Measurements from ENCODE around the gene GART. TPM values are rescaled to one million over a fixed set of nuclear protein-coding genes. Genes with fewer than 3 reads are reported as not detected.
"Not testable (repeated sequence)": the region's sequence is repeated elsewhere in the genome, so short reads cannot be mapped to it uniquely, and the experiment has no call there.

Gene GART
- total RNA-seq, 1 donor from 2014 or later: 139 TPM

DNA sequence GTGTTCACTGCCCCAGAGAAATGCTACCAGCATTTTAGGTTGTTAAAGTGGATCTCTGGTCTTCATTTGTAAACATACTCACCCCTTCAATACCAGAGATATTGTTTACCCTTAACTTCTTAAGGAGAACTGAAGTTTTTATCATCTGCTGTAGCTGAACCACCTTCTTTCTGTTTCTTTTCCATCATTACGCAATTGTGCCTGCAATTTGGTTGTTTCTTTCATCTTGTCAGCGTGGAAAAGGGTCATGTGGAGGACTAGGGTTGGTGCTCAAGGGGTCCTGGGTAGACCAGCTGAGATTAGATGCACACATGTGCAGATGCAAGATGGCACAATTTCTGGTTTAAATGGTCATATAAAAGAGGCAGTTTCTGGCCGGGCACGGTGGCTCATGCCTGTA lies 23.0 kb downstream of the GART start:
- Mint-ChIP-seq H3K27me3 (ENCODE audit: low read depth) (no peaks in the 10 kb centered on the region), H3K9me3 (no peaks in the 10 kb centered on the region), H3K36me3 (ENCODE audit: low read depth) (peaks cover 15% of the 10 kb centered on the region), H3K4me3 (no peak overlapping the region), H3K27ac (ENCODE audit: unreplicated experiment) (no peak overlapping the region), H3K4me1 (no peaks in the 10 kb centered on the region)
- TF ChIP-seq CTCF (conservative IDR thresholded peaks at IDR 0.05): no peak
- DNase-seq (ENCODE audit: low read depth, low spot score): no peak

DNA sequence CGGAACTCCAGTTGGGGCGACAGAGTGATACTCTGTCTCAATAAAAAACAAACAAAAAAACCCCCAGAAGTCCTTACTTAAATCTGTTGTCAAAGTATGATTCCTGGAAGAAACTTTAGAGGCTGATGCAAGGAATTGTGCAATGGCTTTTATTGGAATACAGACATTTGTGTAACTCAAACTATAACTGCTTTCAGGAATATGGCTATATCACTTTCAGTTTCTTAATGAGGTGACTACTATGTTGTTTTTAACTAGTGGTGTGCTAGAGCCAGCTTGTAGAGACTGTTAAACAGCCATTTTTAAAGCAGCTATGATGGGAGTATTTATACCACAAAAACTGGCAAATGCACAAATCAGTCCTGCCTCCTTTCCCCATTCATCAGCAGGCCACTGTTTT lies 27.7 kb downstream of the GART start:
- Mint-ChIP-seq H3K9me3 (no peaks in the 10 kb centered on the region), H3K36me3 (ENCODE audit: low read depth) (peaks cover 19% of the 10 kb centered on the region), H3K27ac (ENCODE audit: unreplicated experiment) (no peak overlapping the region), H3K27me3 (ENCODE audit: low read depth) (no peaks in the 10 kb centered on the region), H3K4me1 (no peaks in the 10 kb centered on the region), H3K4me3 (no peak overlapping the region)
- no peak for DNase-seq (ENCODE audit: low read depth, low spot score)
- TF ChIP-seq CTCF (conservative IDR thresholded peaks at IDR 0.05): no peak

DNA sequence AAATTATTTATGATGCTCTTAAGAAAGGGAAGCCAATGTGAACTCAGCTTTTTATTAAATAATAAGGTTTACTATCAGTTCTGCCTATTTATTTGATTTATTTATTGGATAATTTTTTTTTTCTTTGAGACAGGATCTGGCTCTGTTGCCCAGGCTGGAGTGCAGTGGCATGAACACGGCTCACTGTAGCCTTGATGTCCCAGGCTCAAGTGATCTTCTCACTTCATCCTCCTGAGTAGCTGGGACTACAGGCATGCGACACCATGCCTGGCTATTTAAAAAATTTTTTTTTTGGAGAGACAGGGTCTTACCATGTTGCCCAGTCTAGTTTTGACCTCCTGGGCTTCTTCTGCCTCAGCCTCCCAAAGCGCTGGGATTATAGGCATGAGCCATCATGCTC lies 29.4 kb downstream of the GART start:
- Mint-ChIP-seq H3K4me1 (no peaks in the 10 kb centered on the region), H3K9me3 (no peaks in the 10 kb centered on the region), H3K27me3 (ENCODE audit: low read depth) (no peaks in the 10 kb centered on the region), H3K36me3 (ENCODE audit: low read depth) (peaks cover 20% of the 10 kb centered on the region), H3K4me3 (no peak overlapping the region), H3K27ac (ENCODE audit: unreplicated experiment) (no peak overlapping the region)
- no peak for DNase-seq (ENCODE audit: low read depth, low spot score)
- no peak for TF ChIP-seq CTCF (conservative IDR thresholded peaks at IDR 0.05)

DNA sequence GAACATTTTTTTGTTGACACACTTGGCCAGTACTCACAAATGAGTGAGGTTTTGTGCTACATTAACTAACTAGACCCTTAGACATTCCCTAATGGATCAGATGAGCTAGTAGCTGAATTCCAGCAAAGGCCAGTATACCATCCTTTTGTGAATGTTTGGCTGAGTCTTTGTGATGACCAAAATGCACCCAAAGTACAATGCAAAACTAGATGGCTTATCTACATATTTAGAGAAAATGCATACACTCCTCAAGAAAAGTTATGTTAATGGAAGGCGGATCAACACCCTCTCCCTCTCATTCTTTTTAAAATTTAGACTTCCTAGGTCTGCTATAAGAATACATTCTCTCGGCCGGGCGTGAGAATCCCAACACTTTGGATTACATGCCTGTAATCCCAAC lies 30.3 kb downstream of the GART start:
- no peak overlapping the region for H3K4me3 Mint-ChIP-seq
- H3K27ac Mint-ChIP-seq (ENCODE audit: unreplicated experiment): no peak overlapping the region
- H3K27me3 Mint-ChIP-seq (ENCODE audit: low read depth): no peaks in the 10 kb centered on the region
- no peak for DNase-seq (ENCODE audit: low read depth, low spot score)
- H3K9me3 Mint-ChIP-seq: peaks cover 6% of the 10 kb centered on the region
- TF ChIP-seq CTCF (conservative IDR thresholded peaks at IDR 0.05): no peak
- H3K4me1 Mint-ChIP-seq: no peaks in the 10 kb centered on the region
- peaks cover 27% of the 10 kb centered on the region for H3K36me3 Mint-ChIP-seq (ENCODE audit: low read depth)

- Mint-ChIP-seq H3K27me3 (ENCODE audit: low read depth) (no peaks in the 10 kb centered on the region), H3K36me3 (ENCODE audit: low read depth) (peaks cover 31% of the 10 kb centered on the region), H3K9me3 (peaks cover 6% of the 10 kb centered on the region), H3K4me1 (no peaks in the 10 kb centered on the region), H3K4me3 (no peak overlapping the region), H3K27ac (ENCODE audit: unreplicated experiment) (no peak overlapping the region)
- no peak for TF ChIP-seq CTCF (conservative IDR thresholded peaks at IDR 0.05)
- no peak for DNase-seq (ENCODE audit: low read depth, low spot score)
Observed at GRCh38 chr21:33510826-33511225, 31.1 kb downstream of the GART start.

- not testable (repeated sequence) for DNase-seq (ENCODE audit: low read depth, low spot score); H3K9me3 Mint-ChIP-seq; H3K4me1 Mint-ChIP-seq; H3K27me3 Mint-ChIP-seq (ENCODE audit: low read depth); H3K4me3 Mint-ChIP-seq; H3K27ac Mint-ChIP-seq (ENCODE audit: unreplicated experiment)
- peaks cover 29% of the 10 kb centered on the region for H3K36me3 Mint-ChIP-seq (ENCODE audit: low read depth)
Observed at GRCh38 chr21:33507003-33507402, 34.9 kb downstream of the GART start.

All from neural crest cell (in vitro differentiated cells).